ENCODE measurements around the gene EFNA5.

GRCh38 chr5:107633171-107633901 is 37.4 kb downstream of the EFNA5 start:
- no peak for TF ChIP-seq CTCF (conservative IDR thresholded peaks at IDR 0.05)
- TF ChIP-seq EZH2 (IDR thresholded peaks at IDR 0.05; ENCODE audit: low read depth), result no peak

Measured in PC-9 (cell line).